D341Med (cell line): ENCODE results near the gene PLPP7.

ENCODE experiments used
- DNase-seq: peaks from one replicate; pipeline ENCODE4 v3.0.0; 2012; ENCODE audit warnings: low spot score

PLPP7 gene

DNA sequence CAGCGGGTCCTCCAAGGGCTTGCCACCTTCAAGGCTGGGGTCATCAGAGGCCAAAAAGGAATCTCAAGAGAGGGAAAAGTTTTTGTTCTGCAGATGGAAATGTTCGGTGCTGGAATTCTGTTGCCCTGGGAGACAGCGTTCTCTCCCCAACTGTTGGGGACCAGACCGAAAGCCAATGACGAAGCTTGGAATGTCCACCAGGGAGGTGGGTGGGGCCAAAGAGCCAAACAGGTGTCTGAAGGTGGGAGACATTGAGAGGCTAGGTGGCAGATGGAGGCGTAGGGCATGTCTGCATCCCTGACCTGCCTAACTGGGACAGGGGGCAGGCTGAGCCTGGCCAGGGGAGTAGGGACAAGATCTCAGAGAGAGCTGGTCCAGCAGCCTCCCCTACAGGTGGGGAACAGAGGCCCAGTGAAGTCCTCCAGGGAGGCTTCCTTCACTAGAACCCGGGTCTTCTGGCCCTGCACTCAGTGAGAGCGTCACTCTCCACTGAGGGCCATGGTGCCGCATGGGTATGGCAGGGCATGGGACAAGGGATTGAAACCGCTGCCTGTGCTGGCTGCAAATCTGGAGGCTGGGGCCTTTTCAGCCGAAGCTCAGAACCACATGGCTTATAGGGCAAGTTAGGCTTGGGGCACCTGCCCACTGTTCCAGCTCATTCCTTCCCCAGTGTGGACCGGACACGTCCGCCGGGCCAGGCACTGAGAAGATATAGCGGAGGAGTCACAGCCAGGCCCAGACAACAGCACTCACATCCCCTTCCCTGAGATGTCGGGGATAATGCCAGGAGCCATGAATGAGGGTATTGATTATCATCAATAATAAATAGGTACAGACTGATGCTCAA is 8.2 kb upstream of the PLPP7 start:
- DNase-seq = no peak

DNA sequence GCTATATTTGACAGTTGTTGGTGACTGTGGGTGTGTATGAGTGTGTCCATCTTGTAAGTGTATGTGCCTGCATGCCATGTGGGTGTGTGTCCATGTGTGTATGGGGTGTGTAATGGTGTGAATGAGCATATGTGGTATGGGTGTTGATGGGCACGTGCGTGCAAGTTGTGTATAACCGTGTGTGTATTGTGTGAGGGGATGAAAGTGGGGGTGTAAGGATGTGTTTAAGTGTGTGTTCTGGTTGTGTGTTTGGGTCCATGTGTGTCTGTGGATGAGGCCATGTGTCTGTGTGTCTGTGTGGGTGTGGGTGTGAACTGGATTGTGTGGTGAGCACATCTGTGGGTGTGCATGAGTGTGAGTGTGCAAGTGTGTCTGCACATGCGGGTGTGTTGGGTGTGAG is 7.3 kb upstream of the PLPP7 start:
- no peak for DNase-seq

DNA sequence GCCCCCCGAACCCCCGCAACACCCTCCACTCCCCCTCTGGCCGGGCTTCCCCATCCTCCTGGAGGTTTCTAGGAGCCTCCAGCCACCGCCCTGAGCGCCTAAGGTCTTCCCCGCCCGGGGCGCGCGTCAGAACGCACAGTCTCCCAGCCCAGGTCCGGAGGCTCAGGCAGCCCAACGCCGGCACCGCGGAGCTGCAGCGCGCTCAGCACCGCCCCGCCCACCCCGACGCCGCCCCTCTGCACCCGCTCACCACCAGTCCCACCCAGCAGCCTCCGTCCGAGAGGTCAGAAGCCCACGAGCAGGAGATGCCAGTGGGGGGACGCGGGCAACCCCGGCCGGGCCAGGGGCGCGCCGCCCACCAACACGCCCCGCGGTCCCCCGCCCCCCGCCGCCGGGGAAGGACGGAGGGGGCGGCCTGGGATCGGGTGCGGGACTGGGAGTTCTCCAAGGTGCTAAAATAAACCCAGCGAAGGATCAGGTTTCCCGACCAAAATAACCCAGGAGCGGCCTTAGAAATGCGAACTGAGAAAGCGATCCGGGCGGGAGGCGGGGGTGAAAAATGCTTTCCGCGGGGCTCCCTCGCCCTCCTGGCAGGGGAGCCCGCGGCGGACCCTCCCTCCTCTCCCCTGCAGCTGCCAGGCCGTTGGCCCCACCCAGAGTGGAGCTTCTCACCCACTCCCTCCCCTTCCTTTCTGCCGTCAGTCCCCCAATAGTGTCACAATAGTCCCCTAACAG is 6.7 kb upstream of the PLPP7 start:
- peak; percentile 62 for DNase-seq

DNA sequence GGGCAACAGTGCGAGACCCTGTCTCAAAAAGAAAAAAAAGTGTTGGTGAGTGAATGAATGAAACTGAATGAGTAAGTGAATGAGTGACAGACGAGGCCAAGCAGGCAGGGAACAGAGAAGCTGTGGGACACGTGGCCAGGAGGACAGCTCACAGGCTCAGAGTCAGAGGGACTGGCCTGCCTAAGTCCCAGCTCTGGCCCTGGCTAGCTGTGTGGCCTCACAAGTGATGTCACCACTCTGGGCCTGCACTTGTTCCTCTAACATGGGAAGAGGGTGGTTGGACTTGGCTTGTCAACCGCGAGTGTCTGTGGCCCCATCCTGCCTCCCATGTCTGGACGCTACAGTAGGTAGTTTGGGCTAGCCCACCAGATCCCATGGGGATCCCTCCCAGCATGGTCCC is 4.7 kb upstream of the PLPP7 start:
- DNase-seq = no peak

DNA sequence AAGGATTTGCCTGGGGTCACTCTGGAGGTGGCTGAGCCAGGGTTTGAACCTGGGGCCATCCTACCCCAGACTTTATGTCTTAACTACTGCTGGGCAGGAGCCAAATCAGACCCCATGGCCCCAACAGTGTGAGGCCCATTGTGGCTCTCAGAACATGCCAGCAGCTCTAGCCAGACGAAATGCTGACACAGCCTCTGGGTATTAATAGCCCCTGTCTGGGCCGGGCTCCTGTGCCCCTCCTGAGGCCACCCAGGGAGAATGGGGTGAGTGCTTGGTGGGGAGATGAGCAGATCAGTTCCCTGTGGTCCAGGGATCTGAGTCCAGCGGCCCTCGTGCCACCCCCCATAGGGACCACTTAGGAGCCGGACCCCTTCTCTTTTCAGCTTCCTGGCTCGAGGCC is 2.2 kb upstream of the PLPP7 start:
- DNase-seq = no peak

DNA sequence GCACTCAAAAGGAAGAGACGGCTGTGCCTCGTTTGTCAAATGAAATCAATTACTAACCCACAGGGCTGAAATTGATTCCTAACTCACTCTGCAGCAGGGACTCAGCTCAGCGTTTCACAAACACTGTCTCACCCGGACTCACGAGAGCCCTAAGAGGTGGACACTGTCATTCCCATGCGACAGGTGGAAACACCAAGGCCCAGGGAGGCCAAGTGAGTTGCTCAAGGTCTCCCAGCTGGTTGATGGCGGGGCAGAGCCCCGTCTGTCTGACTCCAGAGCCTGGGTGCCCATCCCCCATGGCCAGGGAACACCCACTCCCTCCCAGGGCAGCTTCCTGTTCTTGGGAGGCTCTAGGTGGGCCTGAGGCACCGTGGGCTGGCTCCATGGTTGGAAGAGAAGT is 1.3 kb upstream of the PLPP7 start:
- no peak for DNase-seq

DNA sequence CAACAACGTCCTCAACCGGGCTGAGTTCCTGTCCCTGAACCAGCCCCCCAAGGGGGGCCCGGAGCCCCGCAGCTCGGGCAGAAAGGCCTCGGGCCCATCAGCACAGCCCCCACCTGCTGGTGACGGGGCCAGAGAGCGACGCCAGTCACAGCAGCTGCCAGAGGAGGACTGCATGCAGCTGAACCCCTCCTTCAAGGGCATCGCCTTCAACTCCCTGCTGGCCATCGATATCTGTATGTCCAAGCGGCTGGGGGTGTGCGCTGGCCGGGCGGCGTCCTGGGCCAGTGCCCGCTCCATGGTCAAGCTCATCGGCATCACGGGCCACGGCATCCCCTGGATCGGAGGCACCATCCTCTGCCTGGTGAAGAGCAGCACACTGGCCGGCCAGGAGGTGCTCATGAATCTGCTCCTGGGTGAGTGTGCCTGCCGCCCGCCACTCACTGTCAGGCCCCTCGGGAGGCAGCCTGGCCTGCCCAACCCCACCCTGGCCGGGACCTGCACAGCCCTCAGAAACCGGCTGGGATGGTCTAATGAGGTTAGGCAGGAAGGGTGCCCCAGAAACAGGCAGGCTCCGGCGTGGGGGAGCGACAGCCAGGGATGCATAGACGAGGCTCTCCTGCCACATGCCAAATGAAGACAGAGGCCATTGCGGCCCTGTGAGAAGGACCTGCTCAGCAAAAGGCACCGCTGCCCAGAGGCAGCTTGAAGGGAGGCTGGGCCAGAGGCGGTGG is 678 bp downstream of the PLPP7 start:
- no peak for DNase-seq

DNA sequence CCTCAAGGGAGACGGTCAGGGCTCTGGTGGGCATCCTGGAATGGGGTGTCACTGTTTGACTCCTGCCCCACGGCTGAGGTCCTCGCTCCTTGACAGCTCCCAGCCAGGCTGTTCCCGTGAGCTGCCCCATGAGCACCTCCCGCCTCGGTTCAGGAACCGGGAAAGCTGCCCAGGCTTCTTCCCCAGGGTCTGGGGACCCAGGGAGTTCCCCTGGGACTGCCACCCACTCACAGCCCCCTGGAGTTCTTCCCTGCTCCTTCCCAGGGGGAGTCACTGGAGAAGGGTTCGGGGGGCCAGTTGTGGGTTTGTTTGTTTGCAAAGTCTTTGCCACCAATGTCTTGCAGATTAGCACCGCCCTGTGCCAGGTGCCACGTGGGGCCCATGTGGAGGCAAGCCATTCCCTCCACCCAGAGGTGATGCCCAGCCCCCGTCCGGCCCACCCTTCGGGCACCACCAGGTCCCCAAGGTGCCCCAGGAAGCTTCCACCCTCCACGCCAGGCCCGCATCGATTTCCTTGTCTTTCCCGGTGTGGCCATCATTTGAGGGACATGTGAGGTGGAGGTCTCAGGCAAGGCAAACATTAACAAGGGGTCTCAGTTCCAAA is 1.3 kb downstream of the PLPP7 start:
- no peak for DNase-seq

DNA sequence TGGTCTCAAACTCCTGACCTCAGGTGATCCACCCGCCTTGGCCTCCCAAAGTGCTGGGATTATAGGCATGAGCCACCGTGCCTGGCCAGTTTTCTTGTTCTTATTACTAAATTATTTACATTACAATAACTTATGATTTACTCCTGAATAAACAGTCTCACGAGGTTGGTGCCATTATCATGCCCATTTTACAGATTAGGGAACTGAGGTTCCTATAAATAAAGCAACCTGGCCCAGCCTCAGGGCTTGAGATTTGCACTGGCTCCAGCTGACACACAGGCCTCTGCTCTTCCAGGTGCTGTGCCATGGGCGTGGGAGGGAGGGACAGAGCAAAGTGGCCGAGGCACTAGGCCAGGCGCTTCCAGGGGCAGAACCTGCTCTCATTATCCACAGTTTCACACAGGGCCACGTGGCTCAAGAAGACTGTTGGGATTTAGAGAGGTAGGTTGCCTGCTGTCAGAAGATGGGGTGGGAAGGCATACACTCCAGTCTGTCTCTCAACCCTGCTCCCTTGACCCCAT is 2.3 kb downstream of the PLPP7 start:
- DNase-seq = no peak

DNA sequence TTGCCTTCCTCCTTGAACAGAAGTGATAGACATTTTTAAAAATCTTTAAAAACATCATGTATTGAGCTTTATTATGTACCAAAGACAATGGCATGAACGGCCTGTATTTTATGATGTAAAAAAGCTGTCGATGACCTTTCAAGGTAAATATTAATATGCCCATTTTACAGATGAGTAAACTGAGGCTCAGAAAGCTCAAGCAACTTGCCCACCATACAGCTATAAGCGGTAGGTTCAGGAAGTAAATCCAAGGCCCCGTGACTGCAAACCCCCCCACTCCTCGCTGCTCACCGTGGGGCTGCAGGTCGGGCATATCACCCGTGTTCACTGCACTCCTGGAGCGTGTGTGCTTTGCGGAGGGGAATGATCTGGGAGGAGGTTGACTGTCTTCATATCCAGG is 3.4 kb downstream of the PLPP7 start:
- no peak for DNase-seq

DNA sequence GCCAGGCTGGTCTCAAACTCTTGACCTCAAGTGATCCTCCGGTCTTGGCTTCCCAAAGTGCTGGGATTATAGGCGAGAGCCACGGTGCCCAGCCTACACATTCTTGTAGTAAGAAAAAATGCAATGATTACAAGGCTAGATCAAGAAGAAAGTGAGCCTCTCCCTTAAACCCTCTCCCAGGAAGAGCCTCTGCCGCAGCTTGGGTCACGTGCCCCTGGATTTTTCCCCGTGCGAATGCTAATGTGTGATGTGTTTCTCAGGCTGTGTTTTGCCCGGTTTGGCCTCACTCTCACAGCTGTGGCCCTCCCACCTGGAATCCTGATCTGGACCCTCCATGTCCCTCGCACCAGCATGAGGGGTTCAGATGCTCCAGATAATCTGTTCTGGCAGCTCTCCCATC is 6.9 kb downstream of the PLPP7 start:
- DNase-seq = no peak

DNA sequence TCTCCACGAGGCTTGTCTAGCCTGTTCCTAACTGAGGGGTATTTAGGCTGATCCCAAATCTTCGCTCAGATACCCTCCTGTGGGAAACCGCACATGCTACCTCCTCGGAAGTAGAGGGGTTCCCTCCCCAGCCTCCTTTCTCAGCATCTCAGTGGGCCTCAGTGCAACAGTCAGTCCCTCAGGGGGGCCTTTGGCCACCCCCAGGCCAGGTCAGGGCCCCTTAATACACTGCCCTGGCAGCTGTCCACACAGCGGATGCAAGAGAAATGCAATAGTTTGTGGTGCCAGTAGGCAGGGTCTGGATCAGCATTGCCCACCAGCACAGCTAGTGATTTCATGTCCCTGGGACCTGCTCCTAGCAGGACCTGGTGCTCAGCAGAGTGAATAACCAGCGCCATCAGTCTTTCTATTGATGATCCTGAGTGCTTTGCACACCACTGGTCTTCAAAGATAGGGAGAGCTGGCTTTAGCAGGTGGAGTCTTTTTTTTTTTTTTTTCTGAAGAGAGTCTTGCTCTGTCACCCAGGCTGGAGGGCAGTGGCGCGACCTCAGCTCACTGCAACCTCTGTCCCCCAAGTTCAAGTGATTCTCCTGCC is 7.5 kb downstream of the PLPP7 start:
- no peak for DNase-seq

DNA sequence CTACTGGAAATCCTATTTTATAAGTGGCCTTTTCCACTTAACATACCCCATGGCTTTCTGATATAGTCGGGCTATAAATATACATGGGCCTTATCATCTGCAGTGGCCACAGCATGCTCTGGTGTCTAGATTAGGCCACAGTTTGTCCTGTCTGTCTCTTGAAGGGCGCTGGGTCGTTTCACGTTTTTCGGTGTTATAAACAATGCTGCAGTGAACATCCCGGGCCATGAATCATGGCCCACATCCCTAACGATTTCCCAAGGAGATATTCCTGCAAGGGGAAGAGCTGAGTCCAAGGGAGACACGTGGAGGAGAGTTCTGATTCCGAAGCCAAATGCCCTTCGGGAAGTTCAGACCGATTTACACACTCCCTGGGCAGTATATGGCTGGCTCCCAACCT is 8.4 kb downstream of the PLPP7 start:
- DNase-seq = no peak

DNA sequence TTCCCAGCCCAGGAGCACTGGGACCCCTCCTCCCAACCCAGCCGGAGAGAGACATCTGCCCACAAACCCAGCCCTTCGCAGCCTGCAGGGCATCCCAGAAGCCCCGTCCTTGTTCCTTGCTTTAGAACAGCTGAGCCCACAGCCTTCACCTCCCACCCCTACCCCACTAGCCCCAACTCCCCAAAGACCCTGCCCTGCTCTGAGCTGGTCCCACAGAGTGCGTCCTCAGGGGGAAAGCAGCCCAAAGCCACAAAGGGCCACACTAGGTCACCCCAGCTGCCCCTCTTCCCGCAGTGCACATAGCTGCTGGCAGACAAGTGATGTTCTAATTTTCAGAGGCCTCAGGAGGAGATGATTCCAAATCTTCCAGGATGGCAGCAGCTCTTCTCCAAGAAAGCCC is 8.8 kb downstream of the PLPP7 start:
- DNase-seq = no peak

DNA sequence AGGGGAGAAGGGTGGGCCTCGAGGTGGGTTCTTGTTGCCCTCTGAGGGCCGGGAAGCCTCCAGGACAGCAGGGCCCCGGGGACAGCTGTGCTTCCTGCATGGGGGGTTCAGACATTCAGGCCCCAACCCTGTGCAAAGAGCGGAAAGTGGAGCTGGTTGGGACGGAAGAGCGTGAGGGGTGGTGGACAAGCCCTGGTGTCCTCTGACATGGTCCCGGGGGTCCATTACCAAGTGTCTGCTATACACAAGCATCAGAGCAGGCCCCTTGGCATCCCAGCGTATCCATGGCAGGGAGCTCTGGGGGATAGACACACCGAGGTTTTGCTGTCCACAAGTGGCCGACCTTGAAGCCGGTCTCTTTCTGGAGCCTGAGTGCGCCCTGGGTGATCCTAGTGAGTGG is 9.3 kb downstream of the PLPP7 start:
- DNase-seq = no peak

DNA sequence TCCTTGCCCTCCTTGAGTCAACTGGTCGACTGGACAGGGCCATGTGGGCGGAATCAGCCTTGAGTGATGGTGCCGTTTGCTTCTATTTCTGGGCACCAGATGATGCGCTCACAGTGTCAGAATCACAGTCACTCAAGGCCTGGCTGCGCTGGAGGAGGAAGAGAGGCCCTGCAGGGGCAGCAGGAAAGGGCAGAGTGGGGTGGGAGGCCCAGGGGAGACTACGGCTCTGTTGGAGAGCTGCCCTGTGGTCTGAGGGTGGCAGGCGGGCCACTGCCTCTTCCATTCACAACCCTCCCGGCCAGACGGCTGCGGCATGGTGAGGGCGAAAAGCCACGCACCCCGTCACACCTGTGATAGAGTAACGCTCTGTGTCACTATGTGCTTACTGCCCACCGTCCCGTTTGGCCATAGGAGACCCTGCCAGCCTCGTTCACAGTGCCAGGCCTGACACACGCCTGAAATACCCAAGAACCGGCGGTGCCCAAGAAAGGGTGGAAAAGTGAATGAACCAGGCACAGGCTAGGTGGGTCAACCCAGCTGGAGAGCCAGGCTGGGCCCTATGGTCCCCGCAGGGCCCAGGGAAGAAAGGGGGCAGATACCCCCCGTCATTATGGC is 9.9 kb downstream of the PLPP7 start:
- no peak for DNase-seq

DNA sequence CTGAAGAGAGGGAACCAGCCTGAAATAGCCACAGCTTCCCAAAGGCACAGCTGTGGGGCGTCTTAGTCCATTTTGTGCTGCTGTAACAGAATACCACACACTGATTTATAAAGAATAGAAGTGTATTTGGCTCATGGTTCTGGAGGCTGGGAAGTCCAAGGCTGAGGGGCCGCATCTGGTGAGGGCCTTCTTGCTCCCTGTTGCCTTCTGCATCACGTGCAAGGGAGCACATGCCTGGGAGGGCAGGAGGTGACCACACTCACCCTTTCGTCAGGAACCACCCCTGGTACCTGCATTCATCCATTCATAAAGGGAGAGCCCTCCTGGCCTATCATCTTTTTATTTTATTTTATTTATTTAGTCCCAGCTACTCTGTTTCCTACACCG is 10.4 kb downstream of the PLPP7 start:
- no peak for DNase-seq

DNA sequence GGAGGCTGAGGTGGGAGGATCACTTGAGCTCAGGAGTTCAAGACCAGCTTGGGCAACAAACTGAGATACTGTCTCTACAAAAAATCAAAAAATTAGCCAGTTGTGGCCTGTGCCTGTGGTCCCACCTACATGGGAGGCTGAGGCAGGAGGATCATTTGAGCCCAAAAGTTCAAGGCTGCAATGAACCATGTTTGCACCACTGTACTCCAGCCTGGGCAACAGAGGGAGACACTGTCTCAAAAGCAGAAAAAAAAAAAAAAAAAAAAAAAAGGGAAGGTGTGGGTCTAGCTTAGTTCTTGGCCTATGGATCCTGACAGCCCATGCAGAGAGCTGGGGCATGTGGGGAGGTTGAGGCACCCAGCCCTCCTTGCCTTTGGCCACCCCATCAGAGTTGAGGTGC is 10.9 kb downstream of the PLPP7 start:
- DNase-seq = no peak

DNA sequence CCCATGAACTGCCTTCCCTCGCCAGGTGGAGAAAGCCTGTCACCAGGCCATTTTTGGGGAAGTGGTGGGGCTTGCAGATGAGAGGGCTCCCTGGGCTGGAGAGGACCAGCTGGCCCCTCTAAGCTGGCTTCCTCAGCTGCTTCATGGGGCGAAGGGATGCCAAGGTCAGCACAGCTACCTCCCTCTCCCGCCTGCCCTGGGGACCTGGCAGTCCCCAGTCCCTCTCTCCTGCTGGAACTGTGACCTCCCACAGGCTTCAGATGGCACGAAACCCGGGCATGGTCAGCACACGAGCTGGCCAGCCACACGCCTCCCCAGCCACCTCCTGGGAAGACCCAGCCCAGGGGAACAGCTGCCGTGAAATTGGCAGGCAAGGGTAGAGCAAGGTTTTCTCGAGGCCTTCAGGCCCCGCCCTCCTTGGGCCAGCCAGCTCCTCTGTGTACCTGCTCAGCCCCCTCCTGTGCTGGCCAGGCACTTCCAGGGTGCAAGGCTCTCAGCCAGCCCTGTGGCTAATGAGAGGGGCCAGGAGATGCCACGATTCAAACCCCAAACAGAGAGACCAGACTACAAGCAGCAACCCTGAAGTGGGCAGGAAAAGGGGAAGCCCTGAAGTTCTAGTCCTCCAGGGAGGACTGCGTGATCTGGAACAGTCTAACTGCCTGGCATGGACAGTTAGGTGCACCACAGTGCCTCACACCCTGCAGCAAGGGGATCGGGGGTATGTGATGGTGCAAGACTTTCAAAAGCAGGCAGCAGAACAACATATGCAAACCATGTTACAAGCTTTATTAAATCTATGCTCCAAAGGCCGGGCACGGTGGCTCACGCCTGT is 12.9 kb downstream of the PLPP7 start:
- no peak for DNase-seq
